SW 1271 (cell line): Measurements from ENCODE around the gene SALL4.

Experiments used
- DNase-seq, 2 experiments: peaks; one replicate each; lab custom pipeline; 2025; lab: John Stamatoyannopoulos, UW

The SALL4 gene

GRCh38 chr20:51735728-51736600 lies 66.4 kb downstream of the SALL4 start:
- no peak for DNase-seq

- DNase-seq: no peak
Observed at GRCh38 chr20:51734876-51735720, 67.2 kb downstream of the SALL4 start.

- DNase-seq: no peak
Observed at GRCh38 chr20:51733070-51733469, 69.3 kb downstream of the SALL4 start.
